Measurements from ENCODE around the gene ESF1. TPM values are rescaled to one million over a fixed set of nuclear protein-coding genes. Genes with fewer than 3 reads are reported as not detected.
A peak's percentile ranks its signal among the peaks of the same experiment; 100 is the strongest.

The ESF1 gene
- total RNA-seq, 1 donor from 2014 or later: 9.0 TPM

GRCh38 chr20:13694420-13695150 lies 90.1 kb downstream of the ESF1 start:
- no peak for DNase-seq (ENCODE audit: low spot score)
- no peak overlapping the region for H3K4me3 Mint-ChIP-seq (ENCODE audit: unreplicated experiment)
- no peak for TF ChIP-seq CTCF (IDR thresholded peaks at IDR 0.05)
- H3K27ac Mint-ChIP-seq (ENCODE audit: unreplicated experiment): no peak overlapping the region
- peaks cover 13% of the 10 kb centered on the region for H3K4me1 Mint-ChIP-seq (ENCODE audit: low read depth)
- no peaks in the 10 kb centered on the region for H3K36me3 Mint-ChIP-seq (ENCODE audit: low read depth)
- H3K9me3 Mint-ChIP-seq (ENCODE audit: low read depth): peaks cover 6% of the 10 kb centered on the region
- H3K27me3 Mint-ChIP-seq (ENCODE audit: low read depth): peaks cover 3% of the 10 kb centered on the region

GRCh38 chr20:13692802-13693736 lies 91.7 kb downstream of the ESF1 start:
- H3K9me3 Mint-ChIP-seq (ENCODE audit: low read depth): peaks cover 6% of the 10 kb centered on the region
- no peak overlapping the region for H3K27ac Mint-ChIP-seq (ENCODE audit: unreplicated experiment)
- TF ChIP-seq CTCF (IDR thresholded peaks at IDR 0.05): no peak
- no peak overlapping the region for H3K4me3 Mint-ChIP-seq (ENCODE audit: unreplicated experiment)
- no peaks in the 10 kb centered on the region for H3K36me3 Mint-ChIP-seq (ENCODE audit: low read depth)
- peaks cover 3% of the 10 kb centered on the region for H3K27me3 Mint-ChIP-seq (ENCODE audit: low read depth)
- no peak for DNase-seq (ENCODE audit: low spot score)
- H3K4me1 Mint-ChIP-seq (ENCODE audit: low read depth): peaks cover 22% of the 10 kb centered on the region

- H3K4me1 Mint-ChIP-seq (ENCODE audit: low read depth): peaks cover 31% of the 10 kb centered on the region
- H3K4me3 Mint-ChIP-seq (ENCODE audit: unreplicated experiment): no peak overlapping the region
- peaks cover under 1% of the 10 kb centered on the region for H3K9me3 Mint-ChIP-seq (ENCODE audit: low read depth)
- no peaks in the 10 kb centered on the region for H3K36me3 Mint-ChIP-seq (ENCODE audit: low read depth)
- no peaks in the 10 kb centered on the region for H3K27me3 Mint-ChIP-seq (ENCODE audit: low read depth)
- H3K27ac Mint-ChIP-seq (ENCODE audit: unreplicated experiment): no peak overlapping the region
- no peak for TF ChIP-seq CTCF (IDR thresholded peaks at IDR 0.05)
- DNase-seq (ENCODE audit: low spot score): no peak
These were observed 93.8 kb downstream of the ESF1 start for GRCh38 chr20:13690943-13691342.

- Mint-ChIP-seq H3K4me1 (ENCODE audit: low read depth) (peaks cover 31% of the 10 kb centered on the region), H3K9me3 (ENCODE audit: low read depth) (no peaks in the 10 kb centered on the region), H3K27me3 (ENCODE audit: low read depth) (peaks cover 6% of the 10 kb centered on the region), H3K27ac (ENCODE audit: unreplicated experiment) (peak overlapping the region; percentile 74), H3K4me3 (ENCODE audit: unreplicated experiment) (no peak overlapping the region), H3K36me3 (ENCODE audit: low read depth) (peaks cover 1% of the 10 kb centered on the region)
- DNase-seq (ENCODE audit: low spot score): no peak
- TF ChIP-seq CTCF (IDR thresholded peaks at IDR 0.05): no peak
These were observed 96.9 kb downstream of the ESF1 start for GRCh38 chr20:13687815-13688214.

GRCh38 chr20:13685623-13686022 lies 99.1 kb downstream of the ESF1 start:
- H3K9me3 Mint-ChIP-seq (ENCODE audit: low read depth): no peaks in the 10 kb centered on the region
- DNase-seq (ENCODE audit: low spot score): no peak
- no peak for TF ChIP-seq CTCF (IDR thresholded peaks at IDR 0.05)
- peaks cover 1% of the 10 kb centered on the region for H3K36me3 Mint-ChIP-seq (ENCODE audit: low read depth)
- H3K4me3 Mint-ChIP-seq (ENCODE audit: unreplicated experiment): no peak overlapping the region
- peaks cover 27% of the 10 kb centered on the region for H3K4me1 Mint-ChIP-seq (ENCODE audit: low read depth)
- H3K27ac Mint-ChIP-seq (ENCODE audit: unreplicated experiment): no peak overlapping the region
- peaks cover 6% of the 10 kb centered on the region for H3K27me3 Mint-ChIP-seq (ENCODE audit: low read depth)

Data from chondrocyte (in vitro differentiated cells).